AG04450 (cell line): Measurements from ENCODE around the gene GPR21. TPM values are rescaled to one million over a fixed set of nuclear protein-coding genes. Genes with fewer than 3 reads are reported as not detected.

Source experiments
- CTCF ChIA-PET: fragments of 300-600, 350-600 bp; formaldehyde crosslinking; extraction: SDS; loops from one replicate; lab custom pipeline; 2022; ENCODE audit warnings: antibody characterized with exemption, inconsistent platforms; lab: Charles Lee
- POLR2A ChIA-PET: fragments of 350-600 bp; formaldehyde crosslinking; extraction: SDS; loops from one replicate; lab custom pipeline; 2021; ENCODE audit warnings: antibody characterized with exemption, inconsistent platforms; lab: Yijun Ruan, JAX
- DNase-seq: peaks from one replicate; pipeline ENCODE4 v3.0.0-alpha.2; 2011; ENCODE audit warnings: low read depth, low spot score
- H3K27ac ChIP-seq: one replicate; pipeline ENCODE4 v1.5.1; 2012; ENCODE audit warnings: low read depth, low read length, control low read depth
- H3K27me3 ChIP-seq: one replicate; pipeline ENCODE4 v1.6.0; 2012; ENCODE audit warnings: low read length; ENCODE audit not compliant: control insufficient read depth, insufficient read depth
- H3K4me3 ChIP-seq: 2 replicates; pipeline ENCODE4 v1.5.1; 2011; ENCODE audit warnings: mild to moderate bottlenecking, low read depth, low read length, control low read depth
- H3K9me3 ChIP-seq: 2 replicates; pipeline ENCODE4 v1.5.1; 2012; ENCODE audit warnings: low read length; ENCODE audit not compliant: control insufficient read depth, insufficient read depth
- CTCF ChIP-seq: IDR thresholded peaks from 2 replicates; pipeline ENCODE4 v1.5.1; 2011; ENCODE audit warnings: low read depth, low read length, control low read depth, inconsistent platforms
- polyA minus RNA-seq: library from RNA; depleted of rRNA, polyadenylated mRNA; stranded (reverse); fragments of >200 nt; gene quantifications from 2 replicates; pipeline ENCODE4 v1.2.3, GENCODE V29; 2011; rRNA and poly(A)+ RNA removed
- polyA plus RNA-seq: library from polyadenylated mRNA; depleted of rRNA; stranded (reverse); fragments of >200 nt; gene quantifications from 2 replicates; pipeline ENCODE4 v1.2.3, GENCODE V29; 2011; rRNA removed

The GPR21 gene
- polyA plus RNA-seq (0.35 TPM in 1 of 2 replicates, not detected in the other), polyA minus RNA-seq (8.9 and 12.0 TPM in 2 replicates)

GRCh38 chr9:123033352-123033751 is at the start of gene GPR21:
Gene GPR21, plus strand, starts transcription at chr9:123033667. Its CDS starts 900 bp downstream, at chr9:123034567.
- Histone ChIP-seq H3K27ac (no peak within 1 kb of the TSS), H3K27me3 (no peaks in the 10 kb centered on the region), H3K9me3 (no peaks in the 10 kb centered on the region), H3K4me3 (no peak within 1 kb of the TSS)
- POLR2A ChIA-PET = no interaction called here
- CTCF ChIA-PET = interaction anchor here (1.3 kb wide), 1 partner anchor 316 kb away, joined by 4 read pairs; no protein-coding TSS in a partner anchor
- no peak for DNase-seq
- TF ChIP-seq CTCF = no peak

- CTCF ChIA-PET = no interaction called here
- H3K27ac ChIP-seq = no peak overlapping the region
- H3K4me3 ChIP-seq = no peak overlapping the region
- no peak for TF ChIP-seq CTCF
- POLR2A ChIA-PET = no interaction called here
- no peaks in the 10 kb centered on the region for H3K9me3 ChIP-seq
- H3K27me3 ChIP-seq = no peaks in the 10 kb centered on the region
- no peak for DNase-seq
Measured at GRCh38 chr9:122986010-122986409, 47.5 kb upstream of the GPR21 start.

GRCh38 chr9:122988141-122988540 is 45.3 kb upstream of the GPR21 start:
- ChIA-PET POLR2A (no interaction called here), CTCF (interaction anchor here (0.7 to 1.3 kb wide), 3 partner anchors 34 to 411 kb away, joined by 3 to 6 read pairs (median 4); no protein-coding TSS in a partner anchor)
- no peak for DNase-seq
- Histone ChIP-seq H3K9me3 (no peaks in the 10 kb centered on the region), H3K4me3 (no peak overlapping the region), H3K27ac (no peak overlapping the region), H3K27me3 (no peaks in the 10 kb centered on the region)
- TF ChIP-seq CTCF = no peak

GRCh38 chr9:122988920-122989621 is 44.4 kb upstream of the GPR21 start:
- TF ChIP-seq CTCF = no peak
- Histone ChIP-seq H3K4me3 (no peak overlapping the region), H3K27ac (no peak overlapping the region), H3K27me3 (no peaks in the 10 kb centered on the region), H3K9me3 (no peaks in the 10 kb centered on the region)
- ChIA-PET POLR2A (interaction anchor here (0.7 kb wide), 2 partner anchors 36 to 1702 kb away, joined by 3 to 8 read pairs; no protein-coding TSS in a partner anchor), CTCF (interaction anchor here (0.7 to 1.3 kb wide), 4 partner anchors 34 to 410 kb away, joined by 3 to 6 read pairs (median 4); no protein-coding TSS in a partner anchor)
- no peak for DNase-seq

GRCh38 chr9:122991370-122991830 is 42.1 kb upstream of the GPR21 start:
- TF ChIP-seq CTCF = peak; percentile 70
- ChIA-PET CTCF (interaction anchor here (0.6 to 2.5 kb wide), 30 partner anchors 11 to 1836 kb away, joined by 3 to 16 read pairs (median 4); partner anchors contain the start of genes RABGAP1, RC3H2, ZBTB26 and ZBTB6), POLR2A (interaction anchor here (0.6 to 1.2 kb wide), 6 partner anchors 50 to 727 kb away, joined by 3 to 14 read pairs (median 6); partner anchors contain the start of genes RBM18, RC3H2, ZBTB26 and ZBTB6)
- Histone ChIP-seq H3K9me3 (no peaks in the 10 kb centered on the region), H3K4me3 (no peak overlapping the region), H3K27me3 (no peaks in the 10 kb centered on the region), H3K27ac (peak overlapping the region; percentile 53)
- peak; percentile 65 for DNase-seq
